CD4-positive, alpha-beta T cell treated with Interleukin-21 for 1 hour (primary cell): Measurements from ENCODE around the gene UBXN2A.
"Not testable (repeated sequence)": the region's sequence is repeated elsewhere in the genome, so short reads cannot be mapped to it uniquely, and the experiment has no call there.

ENCODE experiments used
- DNase-seq: peaks from one replicate; pipeline ENCODE4 v3.0.0-alpha.2; 2020

UBXN2A gene

GRCh38 chr2:24014902-24015301 is 74.6 kb downstream of the UBXN2A start:
- DNase-seq: not testable (repeated sequence)

GRCh38 chr2:24015562-24016375 is 75.5 kb downstream of the UBXN2A start:
- no peak for DNase-seq

GRCh38 chr2:24016376-24016761 is 76.1 kb downstream of the UBXN2A start:
- no peak for DNase-seq

- no peak for DNase-seq
Measured at GRCh38 chr2:24016853-24017703, 76.8 kb downstream of the UBXN2A start.

- no peak for DNase-seq
Measured at GRCh38 chr2:24017711-24018110, 77.4 kb downstream of the UBXN2A start.

GRCh38 chr2:24018241-24018640 is 78.0 kb downstream of the UBXN2A start:
- DNase-seq: no peak

GRCh38 chr2:24019729-24020128 is 79.5 kb downstream of the UBXN2A start:
- no peak for DNase-seq

GRCh38 chr2:24020244-24020643 is 80.0 kb downstream of the UBXN2A start:
- DNase-seq: no peak

- peak; percentile 15 for DNase-seq
Measured at GRCh38 chr2:24021122-24021998, 81.1 kb downstream of the UBXN2A start.

- no peak for DNase-seq
Measured at GRCh38 chr2:24022324-24022974, 82.2 kb downstream of the UBXN2A start.

GRCh38 chr2:24022975-24023575 is 82.8 kb downstream of the UBXN2A start:
- no peak for DNase-seq

GRCh38 chr2:24024018-24024417 is 83.8 kb downstream of the UBXN2A start:
- no peak for DNase-seq

- DNase-seq: no peak
Measured at GRCh38 chr2:24024996-24025663, 84.9 kb downstream of the UBXN2A start.

- no peak for DNase-seq
Measured at GRCh38 chr2:24026233-24026632, 86.0 kb downstream of the UBXN2A start.

- no peak for DNase-seq
Measured at GRCh38 chr2:24038786-24039499, 98.7 kb downstream of the UBXN2A start.

GRCh38 chr2:24040511-24040910 is 100.2 kb downstream of the UBXN2A start:
- no peak for DNase-seq

GRCh38 chr2:24043133-24043532 is 102.9 kb downstream of the UBXN2A start:
- DNase-seq: not testable (repeated sequence)

GRCh38 chr2:24045511-24046508 is 105.5 kb downstream of the UBXN2A start:
- DNase-seq: no peak

GRCh38 chr2:24046599-24046929 is 106.3 kb downstream of the UBXN2A start:
- no peak for DNase-seq
